Ectodermal cell (in vitro differentiated cells): ENCODE measurements around the gene CFI. TPM values are rescaled to one million over a fixed set of nuclear protein-coding genes. Genes with fewer than 3 reads are reported as not detected.
A peak's percentile ranks its signal among the peaks of the same experiment; 100 is the strongest.

Source experiments
- H3K27ac ChIP-seq: 2 replicates; pipeline ENCODE4 v1.7.0; 2013; ENCODE audit warnings: mild to moderate bottlenecking, low read depth, low read length; ENCODE audit not compliant: insufficient read depth, poor library complexity, severe bottlenecking
- H3K27me3 ChIP-seq: 2 replicates; pipeline ENCODE4 v1.7.0; 2013; ENCODE audit warnings: mild to moderate bottlenecking, low read length; ENCODE audit not compliant: insufficient read depth, control insufficient read depth, poor library complexity, severe bottlenecking
- H3K36me3 ChIP-seq: one replicate; pipeline ENCODE4 v1.7.0; 2013; ENCODE audit warnings: low read length; ENCODE audit not compliant: control insufficient read depth, insufficient read depth
- H3K4me1 ChIP-seq: one replicate; pipeline ENCODE4 v1.7.0; 2013; ENCODE audit warnings: low read length; ENCODE audit not compliant: control insufficient read depth, insufficient read depth
- H3K4me3 ChIP-seq: 2 replicates; pipeline ENCODE4 v1.7.0; 2013; ENCODE audit warnings: low read depth, low read length, control low read depth; ENCODE audit not compliant: insufficient read depth
- H3K9me3 ChIP-seq: 2 replicates; pipeline ENCODE4 v1.7.0; 2013; ENCODE audit warnings: mild to moderate bottlenecking, low read length, moderate library complexity; ENCODE audit not compliant: control insufficient read depth
- WGBS, 2 experiments: methylation state at CpG; one replicate each; pipeline ENCODE4 v1.1.7; 2013; ENCODE audit warnings: missing lambda C conversion rate in 2 of 2; 5-methylcytosine and 5-hydroxymethylcytosine counted together
- polyA plus RNA-seq, 4 experiments: library from polyadenylated mRNA; stranded (reverse); fragments of 50-300 nt; gene quantifications; one replicate each; pipeline ENCODE4 v1.2.3, GENCODE V29; 2013

CFI gene
- not detected for polyA plus RNA-seq (2013, experiment 1 of 4)
- polyA plus RNA-seq (2013, experiment 2 of 4): not detected
- not detected for polyA plus RNA-seq (2013, experiment 3 of 4)
- not detected for polyA plus RNA-seq (2013, experiment 4 of 4)

- H3K27me3 ChIP-seq: no peaks in the 10 kb centered on the region
- no peaks in the 10 kb centered on the region for H3K4me1 ChIP-seq
- H3K36me3 ChIP-seq: no peaks in the 10 kb centered on the region
- H3K4me3 ChIP-seq: no peak within 1 kb of the TSS
- 83 to 89% methylated on average over 2 of the region's 2 CpGs for WGBS, 2 experiments
- H3K27ac ChIP-seq: no peak within 1 kb of the TSS
- H3K9me3 ChIP-seq: no peaks in the 10 kb centered on the region
Observed at GRCh38 chr4:109801895-109802319, at the start of gene CFI. CFI (minus strand) TSS chr4:109801999; CDS start chr4:109801971, 28 bp downstream.

- H3K27me3 ChIP-seq: no peaks in the 10 kb centered on the region
- H3K27ac ChIP-seq: no peak overlapping the region
- WGBS, 2 experiments: 82 to 83% methylated on average over 5 of the region's 5 CpGs
- H3K9me3 ChIP-seq: no peaks in the 10 kb centered on the region
- no peak overlapping the region for H3K4me3 ChIP-seq
- H3K36me3 ChIP-seq: no peaks in the 10 kb centered on the region
- peaks cover 4% of the 10 kb centered on the region for H3K4me1 ChIP-seq
Observed at GRCh38 chr4:109850601-109851000, 48.8 kb upstream of the CFI start.

GRCh38 chr4:109848501-109848900 lies 46.7 kb upstream of the CFI start:
- Histone ChIP-seq H3K4me1 (peaks cover 4% of the 10 kb centered on the region), H3K4me3 (no peak overlapping the region)

GRCh38 chr4:109847896-109848442 lies 46.2 kb upstream of the CFI start, which contains the start of gene LRIT3:
LRIT3 (plus strand) TSS chr4:109848107; CDS start chr4:109848202, 95 bp downstream.
- Histone ChIP-seq H3K27me3 (no peaks in the 10 kb centered on the region), H3K9me3 (no peaks in the 10 kb centered on the region), H3K4me3 (no peak within 1 kb of the TSS), H3K4me1 (peaks cover 4% of the 10 kb centered on the region), H3K27ac (no peak within 1 kb of the TSS), H3K36me3 (no peaks in the 10 kb centered on the region)
- WGBS, 2 experiments: 84 to 85% methylated on average over 5 of the region's 5 CpGs

More at GRCh38 chr4:109848501-109848900, 46.7 kb upstream of the CFI start:
- Histone ChIP-seq H3K27me3 (no peaks in the 10 kb centered on the region), H3K9me3 (no peaks in the 10 kb centered on the region), H3K36me3 (no peaks in the 10 kb centered on the region), H3K27ac (no peak overlapping the region)
- WGBS, 2 experiments: 68 to 77% methylated on average over 2 of the region's 2 CpGs

GRCh38 chr4:109846395-109847098 lies 44.7 kb upstream of the CFI start:
- Histone ChIP-seq H3K27ac (no peak overlapping the region), H3K27me3 (no peaks in the 10 kb centered on the region), H3K4me3 (no peak overlapping the region), H3K4me1 (peaks cover 4% of the 10 kb centered on the region), H3K9me3 (no peaks in the 10 kb centered on the region), H3K36me3 (no peaks in the 10 kb centered on the region)
- 78 to 84% methylated on average over 4 to 6 of the region's 6 CpGs for WGBS, 2 experiments

GRCh38 chr4:109836985-109837384 lies 35.2 kb upstream of the CFI start:
- Histone ChIP-seq H3K27me3 (no peaks in the 10 kb centered on the region), H3K36me3 (no peaks in the 10 kb centered on the region), H3K4me3 (no peak overlapping the region), H3K9me3 (no peaks in the 10 kb centered on the region), H3K27ac (no peak overlapping the region), H3K4me1 (no peaks in the 10 kb centered on the region)
- 83 to 100% methylated on average over 2 to 3 of the region's 3 CpGs for WGBS, 2 experiments

GRCh38 chr4:109833756-109834155 lies 32.0 kb upstream of the CFI start:
- no peaks in the 10 kb centered on the region for H3K9me3 ChIP-seq
- WGBS, 2 experiments: 90 to 93% methylated on average over 2 to 3 of the region's 4 CpGs
- H3K4me3 ChIP-seq: no peak overlapping the region
- no peaks in the 10 kb centered on the region for H3K4me1 ChIP-seq
- H3K36me3 ChIP-seq: no peaks in the 10 kb centered on the region
- no peaks in the 10 kb centered on the region for H3K27me3 ChIP-seq
- no peak overlapping the region for H3K27ac ChIP-seq

- Histone ChIP-seq H3K27ac (peak within 1 kb of the TSS; percentile 20), H3K4me1 (no peaks in the 10 kb centered on the region), H3K27me3 (no peaks in the 10 kb centered on the region), H3K9me3 (no peaks in the 10 kb centered on the region), H3K36me3 (peaks cover 13% of the 10 kb centered on the region), H3K4me3 (no peak within 1 kb of the TSS)
- 100% methylated on average over 2 of the region's 2 CpGs for WGBS, 2 experiments
Observed at GRCh38 chr4:109827672-109828071, 25.9 kb upstream of the CFI start, which contains the start of gene RRH. RRH (plus strand) TSS chr4:109827972; CDS start chr4:109828028, 56 bp downstream.

- Histone ChIP-seq H3K27me3 (no peaks in the 10 kb centered on the region), H3K36me3 (peaks cover 13% of the 10 kb centered on the region), H3K9me3 (no peaks in the 10 kb centered on the region), H3K4me1 (no peaks in the 10 kb centered on the region), H3K27ac (no peak overlapping the region), H3K4me3 (no peak overlapping the region)
Observed at GRCh38 chr4:109826719-109827118, 24.9 kb upstream of the CFI start.

GRCh38 chr4:109821185-109821584 lies 19.4 kb upstream of the CFI start:
- Histone ChIP-seq H3K36me3 (peaks cover 23% of the 10 kb centered on the region), H3K4me3 (no peak overlapping the region), H3K27ac (no peak overlapping the region), H3K27me3 (no peaks in the 10 kb centered on the region), H3K9me3 (no peaks in the 10 kb centered on the region), H3K4me1 (peaks cover 7% of the 10 kb centered on the region)
- WGBS, 2 experiments: 50 to 73% methylated on average over 1 of the region's 2 CpGs
